GM19043 (cell line): ENCODE measurements around the gene FBP2.
"Not testable (repeated sequence)": the region's sequence is repeated elsewhere in the genome, so short reads cannot be mapped to it uniquely, and the experiment has no call there.

Source experiments
- ATAC-seq: cut with Tn5 transposase; IDR thresholded peaks from one replicate; pipeline ENCODE4 v1.9.1; 2021; ENCODE audit warnings: low read depth; ENCODE audit not compliant: unreplicated experiment

Gene FBP2

DNA sequence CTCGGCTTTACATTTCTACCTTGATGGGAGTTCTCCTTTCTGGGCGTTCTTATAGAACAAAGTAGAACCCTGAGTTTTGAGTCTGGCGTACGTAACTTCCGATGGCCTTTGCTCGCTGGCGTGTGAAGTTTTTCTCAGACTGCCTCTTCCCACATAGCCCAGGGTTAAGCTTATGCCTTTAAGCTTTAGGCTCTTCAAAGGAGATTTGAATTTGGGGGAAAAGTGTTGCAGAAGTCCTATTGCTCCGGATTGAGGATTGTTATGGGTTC lies 13.7 kb upstream of the FBP2 start:
- no peak for ATAC-seq

DNA sequence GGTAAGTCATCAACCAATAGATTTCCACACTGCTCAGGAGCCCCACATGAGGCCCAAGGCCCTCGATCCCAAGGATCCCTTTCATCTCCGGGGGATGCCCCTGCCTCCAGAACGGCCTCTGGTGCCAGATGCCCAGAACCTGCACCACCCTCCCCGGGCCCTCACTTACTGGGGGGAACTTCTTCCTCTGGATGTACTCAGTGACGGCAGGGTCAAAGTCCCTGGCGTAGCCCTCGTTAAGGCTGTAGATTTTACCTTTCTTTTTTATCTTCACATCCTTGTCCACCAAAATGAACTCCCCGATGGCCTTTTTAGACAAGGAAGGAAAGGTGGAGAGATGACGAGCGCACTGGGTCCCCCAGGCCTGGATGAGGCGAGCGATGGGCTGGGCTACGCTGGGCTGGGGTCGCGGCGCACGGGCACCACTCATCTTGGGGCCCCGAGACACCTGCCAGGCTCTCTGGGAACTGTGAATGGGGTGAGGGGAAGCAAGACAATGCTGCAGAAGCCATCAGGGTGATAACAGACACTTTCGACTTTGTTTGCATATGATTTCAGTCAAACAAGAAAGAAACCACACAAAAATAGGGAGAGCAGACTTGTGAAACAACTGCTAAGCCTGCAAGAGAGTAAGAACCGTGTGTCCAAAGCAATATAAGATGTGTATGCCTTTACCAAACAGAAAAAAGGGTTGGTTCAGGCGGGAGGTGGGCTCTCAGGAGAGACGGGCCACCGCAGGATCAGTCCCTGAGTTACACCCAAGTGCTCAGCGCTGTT lies 13.2 kb upstream of the FBP2 start:
- no peak for ATAC-seq

DNA sequence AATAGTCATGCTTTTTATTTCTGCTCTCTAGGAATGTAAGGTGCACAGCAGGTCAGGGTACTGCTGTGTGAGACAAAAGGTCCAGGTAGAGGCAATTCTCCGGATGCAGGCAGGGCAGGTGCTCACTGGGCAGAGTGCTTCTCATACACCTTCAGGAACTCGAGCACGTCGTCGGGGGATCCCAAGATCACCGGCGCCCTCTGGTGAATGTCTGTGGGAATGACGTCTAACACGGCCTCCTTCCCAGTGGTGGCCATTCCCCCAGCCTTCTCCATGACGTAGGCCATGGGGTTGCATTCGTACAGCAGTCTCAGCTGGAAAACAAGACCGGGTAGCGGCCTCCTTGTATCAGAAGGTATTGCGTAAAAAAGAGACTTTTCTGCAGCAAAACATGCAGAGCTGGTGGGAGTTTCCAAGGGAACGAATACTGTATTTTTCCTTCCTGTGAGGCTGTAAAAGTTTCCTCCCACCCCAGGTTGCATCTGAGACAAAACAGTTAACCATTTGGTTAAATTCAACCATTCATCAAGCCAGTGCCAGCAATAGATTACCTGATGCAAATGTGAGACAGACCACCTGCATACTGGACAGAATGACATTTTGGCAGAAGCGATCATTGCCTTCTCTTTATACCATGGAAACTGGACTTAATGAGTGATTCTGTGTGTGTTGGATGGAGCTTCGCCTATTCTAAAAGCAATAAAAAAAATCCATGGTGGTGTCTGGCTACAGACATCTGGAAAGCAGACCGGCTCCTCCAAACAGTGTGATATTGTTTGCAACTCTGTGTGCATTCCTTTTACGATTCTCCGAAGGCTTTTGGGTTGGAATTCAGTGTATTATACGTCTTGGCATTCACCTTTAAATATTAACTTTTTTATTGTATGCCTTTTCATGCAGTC lies 9.9 kb upstream of the FBP2 start:
- ATAC-seq, result no peak

DNA sequence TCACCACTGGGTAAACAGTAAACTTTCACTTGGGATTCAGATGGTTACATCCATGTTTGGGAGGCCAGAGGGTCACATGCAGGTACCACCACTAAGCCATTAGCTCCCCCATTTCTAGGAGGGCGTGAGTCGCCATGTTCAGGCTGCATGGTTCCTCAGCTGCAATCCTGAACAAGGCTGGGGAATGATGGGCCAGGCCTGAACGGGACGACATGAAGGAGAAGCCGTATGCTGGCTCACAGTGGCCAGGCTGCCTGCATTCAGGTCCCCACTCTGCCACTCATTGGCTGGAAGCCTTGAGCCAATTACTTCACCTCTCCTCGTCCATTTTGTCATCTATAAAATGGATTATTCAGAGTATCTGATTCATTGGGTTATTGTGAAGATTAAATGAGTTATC lies 9.0 kb upstream of the FBP2 start:
- no peak for ATAC-seq

DNA sequence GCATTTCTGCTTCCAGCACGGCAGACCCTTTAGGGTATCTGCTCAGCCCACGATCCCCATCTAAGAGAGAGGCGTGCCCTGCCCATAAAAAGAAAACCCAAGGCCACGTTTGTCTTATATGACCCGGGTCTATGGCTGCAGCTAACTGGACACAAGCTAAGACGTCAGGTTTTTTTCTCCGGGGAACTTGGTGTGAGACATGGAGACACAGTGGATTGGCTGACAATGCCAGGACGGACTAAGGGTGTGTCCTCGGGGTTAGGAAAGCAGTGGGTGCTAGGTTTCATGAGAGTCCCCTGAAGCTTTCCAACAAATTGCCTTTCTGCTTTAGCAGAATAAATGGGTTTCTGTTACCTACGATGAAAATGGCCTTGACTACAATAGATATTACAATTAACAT lies 7.1 kb upstream of the FBP2 start:
- ATAC-seq, result no peak

DNA sequence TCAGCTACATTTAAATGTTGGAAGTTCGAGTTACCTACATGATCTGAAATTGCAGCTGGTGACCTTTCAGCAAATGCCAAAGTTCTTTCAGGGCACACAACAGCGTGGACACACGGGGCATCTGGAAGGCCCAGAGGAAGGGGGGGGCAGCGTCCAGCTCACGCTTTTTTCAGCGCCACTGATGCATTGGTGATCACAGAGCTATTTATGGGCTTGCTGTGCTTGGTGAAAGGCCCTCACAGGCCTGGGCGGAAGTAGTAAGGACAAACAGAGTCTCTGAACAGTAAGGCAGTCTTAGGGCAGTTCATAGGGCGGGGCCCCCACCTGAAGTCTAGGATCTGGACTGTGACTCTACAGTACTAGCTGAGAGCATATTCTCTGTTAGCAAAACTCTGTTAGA lies 6.6 kb upstream of the FBP2 start:
- ATAC-seq, result no peak

DNA sequence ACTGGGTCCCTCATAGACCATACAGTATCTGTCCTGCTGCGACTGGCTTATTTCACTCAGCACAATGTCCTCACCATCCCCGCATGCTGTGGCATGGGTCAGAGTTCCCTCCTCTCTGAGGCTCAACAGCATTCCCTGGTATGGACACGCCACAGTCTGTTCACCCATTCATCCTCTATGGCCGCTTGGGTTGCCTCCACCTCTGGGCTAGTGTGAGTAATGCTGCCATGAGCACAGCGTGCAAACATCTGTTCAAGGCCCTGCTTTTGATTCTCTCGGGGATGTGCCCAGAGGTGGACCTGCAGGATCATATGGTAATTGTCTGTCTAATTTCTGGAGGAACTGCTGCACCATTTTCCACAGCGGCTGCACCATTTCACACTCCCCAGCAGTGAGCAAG lies 5.5 kb upstream of the FBP2 start:
- no peak for ATAC-seq

DNA sequence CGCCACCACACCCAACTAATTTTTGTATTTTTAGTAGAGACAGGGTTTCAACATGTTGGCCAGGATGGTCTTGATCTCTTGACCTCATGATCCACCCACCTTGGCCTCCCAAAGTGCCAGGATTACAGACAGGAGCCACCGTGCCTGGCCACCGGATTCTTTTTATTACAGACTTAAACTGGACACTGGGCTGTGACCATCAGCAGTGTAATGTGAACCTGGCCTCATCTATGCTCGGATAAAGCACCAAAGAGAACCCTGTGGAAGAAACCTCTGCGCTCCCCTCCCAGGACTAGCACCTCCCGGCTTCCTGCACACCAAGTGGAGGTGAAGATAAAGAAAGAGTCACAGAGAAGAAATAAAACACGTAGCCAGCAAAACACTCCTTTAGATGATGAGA lies 941 bp downstream of the FBP2 start:
- not testable (repeated sequence) for ATAC-seq

DNA sequence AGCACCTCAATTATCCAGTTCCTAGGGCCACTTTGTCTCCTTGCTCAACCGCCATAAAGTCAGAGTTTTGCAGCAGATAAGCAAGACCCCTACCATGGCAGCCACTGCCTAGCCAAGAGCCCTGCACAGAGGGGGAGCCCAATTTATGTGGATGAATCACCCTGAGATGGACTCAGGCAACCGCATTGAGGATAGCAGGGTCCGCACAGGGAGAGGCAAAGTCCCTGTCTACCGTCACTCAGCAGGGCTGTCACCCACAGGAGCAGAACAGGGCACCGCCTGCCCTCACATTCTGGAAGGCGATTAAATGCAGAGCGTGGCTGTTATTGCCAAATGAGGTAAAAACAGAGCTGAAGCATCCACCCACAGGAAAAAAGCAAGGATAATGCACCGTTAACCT lies 1.7 kb downstream of the FBP2 start:
- no peak for ATAC-seq

DNA sequence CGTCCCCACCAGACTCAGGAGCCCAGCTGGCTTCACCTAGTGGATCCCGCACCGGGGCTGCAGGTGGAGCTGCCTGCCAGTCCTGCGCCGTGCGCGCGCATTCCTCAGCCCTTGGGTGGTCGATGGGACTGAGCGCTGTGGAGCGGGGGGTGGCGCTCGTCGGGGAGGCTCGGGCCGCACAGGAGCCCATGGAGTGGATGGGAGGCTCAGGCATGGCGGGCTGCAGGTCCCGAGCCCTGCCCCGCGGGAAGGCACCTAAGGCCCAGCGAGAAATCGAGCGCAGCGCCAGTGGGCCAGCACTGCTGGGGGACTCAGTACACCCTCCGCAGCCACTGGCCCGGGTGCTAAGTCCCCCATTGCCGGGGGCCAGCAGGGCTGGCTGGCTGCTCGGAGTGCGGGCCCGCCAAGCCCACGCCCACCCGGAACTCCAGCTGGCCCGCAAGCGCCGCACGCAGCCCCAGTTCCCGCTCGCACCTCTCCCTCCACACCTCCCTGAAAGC lies 2.5 kb downstream of the FBP2 start:
- not testable (repeated sequence) for ATAC-seq

DNA sequence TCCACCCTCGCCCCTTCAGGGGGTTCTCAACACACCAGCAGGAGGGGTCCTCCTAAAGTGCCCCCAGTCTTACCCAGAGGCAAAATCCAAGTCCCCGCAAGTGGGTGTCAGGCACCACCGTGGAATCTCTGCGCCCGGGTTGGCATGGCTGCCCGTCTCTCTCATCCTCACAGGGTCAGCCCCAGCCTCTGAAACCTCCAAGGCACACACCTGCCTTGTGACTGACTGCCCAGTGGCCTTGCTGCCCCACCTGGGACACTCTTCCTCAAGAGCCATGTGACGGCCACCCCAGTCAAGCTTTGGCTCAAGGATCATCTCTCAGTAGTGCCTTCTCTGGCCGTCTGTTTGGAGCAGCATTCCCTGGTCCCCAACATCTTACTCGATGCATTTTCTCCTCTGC lies 4.9 kb downstream of the FBP2 start:
- no peak for ATAC-seq

DNA sequence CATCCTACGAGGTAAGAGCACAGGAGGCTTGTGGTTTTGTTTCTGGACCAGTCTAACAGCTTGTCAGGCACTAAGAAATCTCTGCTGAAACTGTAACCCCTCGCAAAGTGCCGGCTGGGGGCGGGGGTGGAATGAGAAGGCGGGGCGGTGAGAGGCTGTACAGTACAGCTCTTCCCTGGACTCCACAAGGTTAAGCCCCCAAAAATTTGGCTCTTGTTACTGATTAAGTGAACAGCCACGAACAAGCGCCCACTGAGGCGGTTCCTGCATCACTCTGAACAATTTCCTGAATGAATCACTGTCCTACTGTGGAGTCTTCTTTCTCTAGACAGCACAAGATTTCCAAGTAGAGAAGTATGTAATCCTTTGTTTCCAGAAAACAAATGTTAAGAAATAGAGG lies 6.8 kb downstream of the FBP2 start:
- no peak for ATAC-seq

DNA sequence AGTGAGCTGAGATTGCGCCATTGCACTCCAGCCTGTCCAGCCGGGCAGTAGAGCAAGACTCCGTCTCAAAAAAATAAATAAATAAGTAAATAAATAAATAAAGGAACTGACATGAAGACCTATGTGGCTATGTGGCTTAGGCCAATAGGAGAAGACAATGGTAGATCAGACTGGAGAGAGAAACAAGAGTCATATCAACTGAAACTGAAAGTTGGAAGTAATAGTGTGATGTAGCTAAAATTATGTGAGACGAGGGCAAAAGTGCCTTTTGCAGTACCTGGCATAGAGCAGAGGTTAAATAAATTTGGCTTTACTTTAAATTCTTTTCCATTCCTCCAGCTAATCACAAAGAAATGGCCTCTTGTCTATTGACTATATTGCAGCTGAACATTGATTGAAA lies 7.3 kb downstream of the FBP2 start:
- ATAC-seq, result no peak

DNA sequence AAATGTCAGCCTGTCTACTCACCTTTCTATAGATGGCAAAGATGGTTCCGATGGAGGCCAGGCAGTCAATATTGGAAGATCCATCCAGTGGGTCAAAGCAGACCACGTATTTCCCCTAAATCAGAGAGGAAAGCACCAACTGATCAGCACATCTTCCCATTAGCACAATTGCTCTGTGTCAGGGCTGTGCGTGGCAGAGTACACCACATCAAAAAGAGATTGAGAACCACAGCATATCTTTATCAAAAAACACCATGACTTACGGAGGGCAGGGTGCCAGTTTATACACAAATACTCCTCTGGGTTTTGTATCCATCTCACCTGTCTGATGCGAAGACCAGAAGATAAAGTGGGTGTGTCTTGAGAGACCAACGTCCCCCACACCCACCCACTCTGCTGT lies 9.1 kb downstream of the FBP2 start:
- ATAC-seq, result no peak

DNA sequence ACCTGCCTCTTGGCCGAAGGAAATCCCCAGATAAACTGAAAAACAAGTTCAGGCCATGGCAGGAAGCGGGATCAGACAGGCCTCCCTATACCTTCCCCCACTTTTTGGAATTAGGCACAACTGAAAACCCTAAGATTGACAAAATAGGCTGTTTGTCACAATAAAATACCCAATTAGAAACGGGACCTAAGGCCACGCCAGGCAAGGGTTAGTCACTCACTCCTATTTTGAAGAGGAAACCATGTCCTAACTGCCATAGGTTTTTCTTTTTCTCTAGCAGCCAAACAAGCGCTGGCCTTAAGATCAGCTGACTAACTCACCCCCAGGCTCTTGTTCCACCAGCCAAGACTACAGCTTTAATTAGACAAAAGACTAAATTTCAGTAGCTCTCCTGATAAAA lies 11.9 kb downstream of the FBP2 start:
- ATAC-seq, result no peak

DNA sequence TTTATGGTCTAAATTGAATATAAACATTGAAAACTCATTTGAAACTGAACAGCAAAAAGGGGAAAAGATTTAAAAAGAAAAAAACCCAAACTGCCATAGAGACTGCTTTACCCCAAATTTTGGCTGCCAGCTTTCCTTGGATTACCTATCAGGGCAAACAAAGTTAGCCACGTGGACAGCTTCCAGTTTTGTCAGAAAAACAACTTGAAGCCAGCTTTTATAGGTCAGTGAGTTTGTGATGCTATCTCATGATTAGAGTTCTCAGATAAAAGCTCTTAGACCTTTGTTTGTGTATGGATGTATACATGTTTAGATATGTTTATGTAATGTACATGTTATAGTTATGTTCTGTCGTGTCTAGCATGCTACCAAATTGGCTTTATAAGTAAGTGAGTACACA lies 16.1 kb downstream of the FBP2 start:
- ATAC-seq, result no peak

DNA sequence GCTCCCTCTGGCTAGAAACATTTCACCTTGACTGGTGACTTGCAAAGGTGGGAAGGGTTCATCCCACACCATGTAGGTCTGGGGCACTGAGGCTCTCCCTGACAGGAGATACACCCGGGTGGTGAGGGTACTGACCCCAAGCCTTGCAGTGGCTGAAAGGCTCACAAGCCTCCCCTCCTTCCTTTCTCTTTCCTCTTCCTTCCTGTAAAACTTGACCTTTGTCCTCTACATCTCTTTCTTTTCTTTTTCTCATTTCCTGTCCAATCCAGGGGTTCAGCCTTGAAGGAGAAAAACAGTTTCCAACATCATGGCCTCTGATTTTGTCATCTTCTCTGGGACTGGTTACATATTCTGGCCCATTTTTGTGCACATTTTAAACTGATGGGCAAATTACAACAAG lies 16.6 kb downstream of the FBP2 start:
- ATAC-seq, result no peak

DNA sequence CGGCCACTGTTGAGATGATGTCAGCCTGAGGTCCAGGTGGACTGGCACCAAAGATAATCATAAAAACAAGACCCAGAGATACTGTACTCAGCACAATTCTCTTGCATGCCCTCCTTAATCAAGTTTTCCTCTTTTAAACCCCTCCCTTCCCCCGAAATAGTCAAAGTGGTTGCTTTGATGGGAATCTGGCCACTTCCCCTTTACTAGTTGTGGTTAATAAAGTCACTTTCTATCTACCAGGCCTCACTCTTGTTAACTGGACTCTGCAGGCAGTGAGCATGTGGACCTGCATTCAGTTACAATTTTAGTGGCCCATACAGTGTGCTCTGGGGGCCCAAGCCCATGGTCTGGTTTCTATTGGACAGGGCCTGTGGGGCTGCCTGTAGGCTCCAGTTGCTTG lies 17.5 kb downstream of the FBP2 start:
- ATAC-seq, result no peak

DNA sequence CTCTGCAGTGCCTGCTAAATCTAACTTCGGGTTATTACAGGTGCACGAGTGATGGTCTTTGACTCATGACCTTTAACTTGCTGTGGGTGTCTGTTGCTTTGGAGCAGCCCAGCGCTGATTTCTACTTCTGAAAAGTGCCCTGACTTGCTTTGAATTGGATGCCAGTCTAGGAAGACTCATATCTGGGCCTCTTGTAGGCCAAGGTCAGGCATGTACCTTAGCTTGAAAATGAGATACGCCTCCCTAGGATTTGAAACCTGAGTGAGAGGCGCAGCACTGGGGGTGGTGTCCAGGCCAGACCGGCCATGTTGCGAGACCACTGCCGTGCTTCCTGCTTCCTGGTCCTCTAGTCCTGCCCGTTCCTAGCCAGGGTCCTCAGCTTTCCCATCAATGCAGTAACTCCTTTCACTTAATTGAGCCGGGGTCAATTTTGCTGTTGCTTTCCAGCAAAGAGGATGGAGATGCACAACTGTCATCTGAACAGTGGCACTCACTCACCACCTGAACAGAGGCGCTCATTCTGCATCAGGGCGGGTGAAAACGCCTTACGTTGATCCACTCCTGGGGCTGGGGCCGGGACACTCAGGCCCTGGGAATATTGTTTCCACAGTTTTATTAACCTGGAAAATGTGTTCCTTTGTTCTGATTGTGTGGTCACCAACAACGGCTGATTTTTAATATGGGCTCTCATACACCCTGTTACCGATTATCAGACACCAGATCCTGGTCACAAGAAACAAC lies 24.5 kb downstream of the FBP2 start:
- no peak for ATAC-seq

DNA sequence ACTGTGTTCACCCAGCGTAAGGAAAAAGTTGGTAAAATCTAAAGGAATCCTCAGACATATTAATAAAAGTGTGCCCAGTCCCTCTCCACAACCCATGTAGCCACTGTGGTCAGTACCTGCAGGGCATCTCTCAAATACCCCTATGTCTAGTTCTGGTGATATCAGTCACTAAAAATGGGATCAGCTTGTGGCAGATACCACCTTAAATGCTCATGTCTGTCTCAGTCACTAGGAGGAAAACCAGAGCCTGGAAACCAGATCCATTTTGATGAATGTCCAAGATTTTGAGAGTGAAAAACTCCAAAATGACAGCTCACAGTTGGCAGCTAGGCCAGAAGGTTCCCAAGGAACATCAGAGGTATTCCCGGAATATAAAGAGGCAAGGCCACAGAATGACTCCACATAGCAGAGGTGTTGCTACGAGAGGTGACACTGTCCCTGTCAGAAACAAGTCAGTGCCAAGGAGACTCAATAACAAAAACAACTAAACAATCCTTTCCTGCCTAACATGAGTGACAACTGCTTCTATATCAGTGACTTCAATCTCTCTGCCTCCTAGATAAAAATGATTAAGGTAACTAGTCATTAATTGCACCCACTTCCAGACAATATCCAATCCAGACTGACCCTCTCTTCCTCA lies 25.3 kb downstream of the FBP2 start:
- no peak for ATAC-seq

DNA sequence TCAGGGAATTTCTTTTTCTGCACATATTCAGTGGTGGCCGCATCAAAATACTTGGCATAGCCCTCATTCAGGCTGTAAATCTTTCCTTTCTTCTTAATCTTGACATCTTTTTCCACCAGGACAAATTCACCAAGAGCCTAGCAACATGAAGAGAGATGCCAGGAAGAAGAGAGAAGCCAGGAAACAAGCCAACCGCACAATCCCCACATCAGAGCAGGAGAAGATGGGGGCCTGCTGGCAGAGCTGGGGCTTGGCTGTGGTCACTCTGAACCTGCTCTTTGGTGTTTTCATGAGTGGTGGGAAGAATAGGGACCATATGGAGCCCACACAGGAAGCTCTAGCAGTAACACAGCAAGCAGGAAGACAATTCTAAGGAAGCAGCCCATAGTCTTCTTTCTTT lies 26.4 kb downstream of the FBP2 start:
- no peak for ATAC-seq
